Esophagus squamous epithelium (tissue), 5 donors: ENCODE data around the gene PPIB. TPM values are rescaled to one million over a fixed set of nuclear protein-coding genes. Genes with fewer than 3 reads are reported as not detected.

Experiments used
- DNase-seq: peaks from one replicate; lab custom pipeline; 2025; lab: John Stamatoyannopoulos, UW
- H3K27ac ChIP-seq, 4 donors: fragments of 200-600 bp; sonication (generic); one replicate each; pipeline ENCODE4 v1.5.1; 2016 to 2019; ENCODE audit warnings: mild to moderate bottlenecking in 1 of 4
- H3K27me3 ChIP-seq, 4 donors: fragments of 200-600 bp; sonication (generic); 1 replicate in 3 of 4; 2 replicates in 1 of 4; pipeline versions ENCODE4 v1.5.1 to v1.6.0; 2017 to 2021; ENCODE audit warnings: antibody characterized with exemption in 1 of 4
- H3K36me3 ChIP-seq, 3 donors: fragments of 200-600 bp; sonication (generic); one replicate each; pipeline ENCODE4 v1.5.1; 2016 to 2019
- H3K4me1 ChIP-seq, 3 donors: fragments of 200-600 bp; sonication (generic); one replicate each; pipeline ENCODE4 v1.5.1; 2017 to 2019
- H3K4me3 ChIP-seq, 4 donors: fragments of 200-600 bp; sonication (generic); 1 replicate in 3 of 4; 2 replicates in 1 of 4; pipeline ENCODE4 v1.5.1; 2016 to 2019; ENCODE audit warnings: mild to moderate bottlenecking in 2 of 4, moderate library complexity in 1 of 4
- H3K9me3 ChIP-seq, 3 donors: fragments of 200-600 bp; sonication (generic); one replicate each; pipeline ENCODE4 v1.5.1; 2016 to 2019
- CTCF ChIP-seq, 6 experiments: fragments of 450-650 bp in 4 of 6; fragments of 200-600 bp in 2 of 6; sonication (generic) in 2 of 6; IDR thresholded peaks; one replicate each; pipeline ENCODE4 v1.5.1; 2016 to 2019; ENCODE audit warnings: antibody characterized with exemption in 6 of 6, mild to moderate bottlenecking in 4 of 6, moderate library complexity in 4 of 6
- POLR2A ChIP-seq, 4 donors: fragments of 450-650 bp; IDR thresholded peaks; one replicate each; pipeline ENCODE4 v1.6.1; 2017; ENCODE audit warnings: antibody characterized with exemption in 4 of 4, mild to moderate bottlenecking in 4 of 4, moderate library complexity in 3 of 4
- WGBS, 2 donors: methylation state at CpG; one replicate each; pipeline ENCODE4 v1.1.5; 2018; 5-methylcytosine and 5-hydroxymethylcytosine counted together
- intact Hi-C: fragments of 100-400 bp; cut with DNase I; formaldehyde crosslinking; loops from one replicate; pipeline ENCODE4 v1.15.0; 2022
- total RNA-seq, 4 donors: library from RNA; depleted of rRNA; stranded (reverse); fragments of >200 nt; gene quantifications; one replicate each; pipeline ENCODE4 v1.1.0, GENCODE V29; 2016
- donor health status: DM: yes; HTN: yes; CAD: no.

Gene PPIB
- total RNA-seq, 4 donors from 2014 or later = 246 to 363 (median 313) TPM

- DNase-seq = no peak
- intact Hi-C loops = no loop called here
- TF ChIP-seq POLR2A (IDR thresholded peaks at IDR 0.05) (no peak), CTCF (IDR thresholded peaks at IDR 0.05) (no peak)
- Histone ChIP-seq H3K4me3 (no peak overlapping the region), H3K4me1 (no peaks in the 10 kb centered on the region), H3K27ac (no peak overlapping the region), H3K27me3 (no peaks in the 10 kb centered on the region), H3K36me3 (peaks cover 8 to 74% (median 13%) of the 10 kb centered on the region in 3 donors), H3K9me3 (no peaks in the 10 kb centered on the region)
Measured at GRCh38 chr15:64205202-64205601, 42.4 kb upstream of the PPIB start.

GRCh38 chr15:64197425-64197824 lies 34.6 kb upstream of the PPIB start:
- no peaks in the 10 kb centered on the region for H3K27me3 ChIP-seq
- peaks cover 2 to 77% (median 7%) of the 10 kb centered on the region in 3 donors for H3K36me3 ChIP-seq
- WGBS, 2 donors = 70 to 78% methylated on average over 1 of the region's 1 CpG
- H3K4me1 ChIP-seq = no peaks in the 10 kb centered on the region
- DNase-seq = no peak
- H3K9me3 ChIP-seq = no peaks in the 10 kb centered on the region
- TF ChIP-seq POLR2A (IDR thresholded peaks at IDR 0.05) (no peak), CTCF (IDR thresholded peaks at IDR 0.05) (no peak)
- H3K4me3 ChIP-seq = no peak overlapping the region
- H3K27ac ChIP-seq = no peak overlapping the region
- intact Hi-C loops = no loop called here

- Histone ChIP-seq H3K9me3 (no peaks in the 10 kb centered on the region), H3K27ac (no peak overlapping the region), H3K4me3 (no peak overlapping the region), H3K36me3 (peaks cover 0 to 55% (median 0%) of the 10 kb centered on the region in 3 donors), H3K4me1 (peaks cover 0 to 6% (median 0%) of the 10 kb centered on the region in 3 donors), H3K27me3 (no peaks in the 10 kb centered on the region)
- 86 to 92% methylated on average over 6 of the region's 6 CpGs for WGBS, 2 donors
- no peak for TF ChIP-seq POLR2A (IDR thresholded peaks at IDR 0.05)
- no peak for TF ChIP-seq CTCF (IDR thresholded peaks at IDR 0.05)
- DNase-seq = no peak
- intact Hi-C loops = no loop called here
Measured at GRCh38 chr15:64193971-64194370, 31.1 kb upstream of the PPIB start.

GRCh38 chr15:64191971-64192830 lies 29.4 kb upstream of the PPIB start:
- H3K9me3 ChIP-seq = no peaks in the 10 kb centered on the region
- TF ChIP-seq CTCF (IDR thresholded peaks at IDR 0.05) (no peak), POLR2A (IDR thresholded peaks at IDR 0.05) (no peak)
- peaks cover 0 to 22% (median 6%) of the 10 kb centered on the region in 3 donors for H3K4me1 ChIP-seq
- H3K36me3 ChIP-seq = peaks cover 0 to 61% (median 0%) of the 10 kb centered on the region in 3 donors
- H3K27ac ChIP-seq = no peak overlapping the region
- H3K27me3 ChIP-seq = no peaks in the 10 kb centered on the region
- no peak for DNase-seq
- H3K4me3 ChIP-seq = no peak overlapping the region
- 89 to 92% methylated on average over 5 of the region's 5 CpGs for WGBS, 2 donors
- intact Hi-C loops = no loop called here

- peak overlapping the region; percentile 17 to 63 (median 47) for H3K27ac ChIP-seq
- no peak overlapping the region for H3K4me3 ChIP-seq
- no peaks in the 10 kb centered on the region for H3K9me3 ChIP-seq
- DNase-seq = no peak
- intact Hi-C loops = no loop called here
- 35 to 56% methylated on average over 2 of the region's 2 CpGs for WGBS, 2 donors
- H3K4me1 ChIP-seq = peaks cover 0 to 24% (median 6%) of the 10 kb centered on the region in 3 donors
- TF ChIP-seq CTCF (IDR thresholded peaks at IDR 0.05) (no peak), POLR2A (IDR thresholded peaks at IDR 0.05) (no peak)
- H3K27me3 ChIP-seq = no peaks in the 10 kb centered on the region
- H3K36me3 ChIP-seq = peaks cover 0 to 66% (median 5%) of the 10 kb centered on the region in 3 donors
Measured at GRCh38 chr15:64187396-64188191, 24.8 kb upstream of the PPIB start.
